Hippocampal formation (tissue), 2 donors: ENCODE results near the gene GPR157.

Experiments used
- DNase-seq, 2 donors: peaks; one replicate each; lab custom pipeline; 2025; lab: John Stamatoyannopoulos, UW

The GPR157 gene

GRCh38 chr1:9087411-9088125 lies 41.3 kb downstream of the GPR157 start:
- no peak for DNase-seq

DNA sequence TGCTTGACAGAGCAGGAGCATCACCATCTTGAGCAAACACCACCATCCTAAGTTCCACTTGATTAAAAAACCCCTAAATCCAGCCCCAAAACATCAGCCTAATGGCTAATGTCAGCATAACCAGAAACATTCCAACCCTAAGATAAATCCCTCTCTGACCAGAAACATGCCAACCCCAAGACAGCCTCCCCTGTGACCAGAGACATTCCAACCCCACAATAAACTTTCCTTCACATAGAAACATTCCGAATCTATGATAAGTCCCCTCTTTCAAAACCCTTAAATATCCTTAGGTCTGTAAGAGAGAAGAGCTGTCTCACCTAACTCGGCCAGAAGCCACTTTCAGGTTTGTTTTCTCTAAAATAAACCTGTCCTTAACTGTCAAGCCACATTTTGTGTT lies 42.1 kb downstream of the GPR157 start:
- DNase-seq, result no peak

DNA sequence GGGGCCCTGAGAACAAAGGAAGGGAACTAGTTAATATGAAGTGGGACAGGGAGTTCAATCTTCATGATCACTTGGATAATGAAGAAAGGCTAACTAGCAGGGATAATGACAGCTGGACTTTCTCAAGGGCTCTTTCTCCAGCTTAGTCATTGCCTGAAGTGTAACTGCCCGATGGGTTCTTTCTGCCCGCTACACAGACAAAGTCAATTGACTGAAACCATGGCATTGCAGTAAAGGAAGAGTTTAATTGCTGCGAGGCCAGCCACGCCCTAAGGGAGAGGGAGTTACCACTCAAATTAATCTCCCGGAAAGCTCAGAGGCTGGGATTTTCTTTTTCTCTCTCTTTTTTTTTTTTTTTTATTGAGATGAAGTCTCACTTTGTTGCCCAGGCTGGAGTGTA lies 42.9 kb downstream of the GPR157 start:
- no peak for DNase-seq

DNA sequence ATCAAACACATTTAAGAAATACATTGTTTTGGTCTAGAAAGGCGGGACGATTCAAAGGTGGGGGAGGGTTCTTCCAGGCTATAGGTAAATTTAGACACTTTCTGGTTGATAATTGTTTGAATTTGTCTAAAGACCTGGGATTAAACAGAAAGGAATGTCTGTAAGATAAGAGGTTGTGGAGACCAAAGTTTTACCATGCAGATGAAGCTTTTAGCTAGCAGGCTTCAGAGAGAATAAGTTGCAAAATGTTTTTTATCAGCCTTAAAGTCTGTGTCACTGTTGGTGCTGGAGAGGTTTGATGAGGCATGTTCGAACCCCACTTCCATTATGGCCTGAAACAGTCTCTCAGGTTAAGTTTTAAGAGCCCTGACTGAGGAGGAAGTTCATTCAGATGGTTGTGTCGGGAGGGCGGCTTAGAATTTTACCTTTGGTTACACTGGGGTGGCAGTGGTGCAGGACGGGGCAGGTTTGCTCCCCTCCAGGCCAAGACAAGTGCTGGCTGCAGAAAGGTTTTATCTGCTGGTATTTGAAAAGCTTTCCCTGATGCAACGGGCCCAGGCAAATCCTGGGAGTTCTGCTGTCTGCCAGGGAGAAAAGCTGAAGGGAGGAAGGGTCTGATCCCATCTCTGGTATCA lies 43.5 kb downstream of the GPR157 start:
- no peak for DNase-seq

DNA sequence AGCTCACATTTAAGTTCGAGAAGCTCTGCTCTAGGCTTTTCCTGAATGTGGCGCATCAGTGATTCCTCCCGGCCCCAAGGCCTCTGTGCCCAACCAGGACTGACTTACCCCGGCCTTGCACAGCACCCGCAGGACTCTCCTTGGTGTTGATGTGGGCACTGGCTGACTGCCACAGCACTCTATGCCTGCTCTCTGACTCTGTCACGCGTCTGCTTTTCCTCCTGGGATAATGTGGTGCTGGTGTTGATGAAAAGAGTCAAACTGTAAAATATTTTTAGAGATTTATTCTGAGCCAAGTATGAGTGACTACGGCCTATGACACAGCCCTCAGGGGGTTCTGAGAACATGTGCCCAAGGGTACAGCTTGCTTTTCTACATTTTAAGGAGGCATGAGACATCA lies 44.0 kb downstream of the GPR157 start:
- DNase-seq, result no peak

DNA sequence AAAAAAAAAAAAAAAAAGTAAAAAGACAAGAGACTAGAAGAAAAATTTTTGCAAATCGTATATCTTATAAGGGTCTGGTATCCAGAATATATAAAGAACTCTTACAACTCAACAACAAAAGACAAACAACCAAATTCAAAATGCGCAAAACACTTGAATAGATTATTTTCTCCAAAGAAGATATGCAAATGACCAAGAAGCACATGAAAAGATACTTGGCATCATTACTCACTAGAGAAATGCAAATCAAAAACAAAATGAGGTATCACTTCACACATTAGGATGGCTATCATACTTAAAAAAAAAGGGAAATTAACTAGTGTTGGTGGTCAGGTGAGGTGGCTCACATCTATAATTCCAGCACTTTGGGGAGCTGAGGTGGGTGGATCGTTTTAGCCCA lies 47.4 kb downstream of the GPR157 start:
- DNase-seq, result no peak

GRCh38 chr1:9080705-9081291 lies 48.1 kb downstream of the GPR157 start:
- no peak for DNase-seq

DNA sequence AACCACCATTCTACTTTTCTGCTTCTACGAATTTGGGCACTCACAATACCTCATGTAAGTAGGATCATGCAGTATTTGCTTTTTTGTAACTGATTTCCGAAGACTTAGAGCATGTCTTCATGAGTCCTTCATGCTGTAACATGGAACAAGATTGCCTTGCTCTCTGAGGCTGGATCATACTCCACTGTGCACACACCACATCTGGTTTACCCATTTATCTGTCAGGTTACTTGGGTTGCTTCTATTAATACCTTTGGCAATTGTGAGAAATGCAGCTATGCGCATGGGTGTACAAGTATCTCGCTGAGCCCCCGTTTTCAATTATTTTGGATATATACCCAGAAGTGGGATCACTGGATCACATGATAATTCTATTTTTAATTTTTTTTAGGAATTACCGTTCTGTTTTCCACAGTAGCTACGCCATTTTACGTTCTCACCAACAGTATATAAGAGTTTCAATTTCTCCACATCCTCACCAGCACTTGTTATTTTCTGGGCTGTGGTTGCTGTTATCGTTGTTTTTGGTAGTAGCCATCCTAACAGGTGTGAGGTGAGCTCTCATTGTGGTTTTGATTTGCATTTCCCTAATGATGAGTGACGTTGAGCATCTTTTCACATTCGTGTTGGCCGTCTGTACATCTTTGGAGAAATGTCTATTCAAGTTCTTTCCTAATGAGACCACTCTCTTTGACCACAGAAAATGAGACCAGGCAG lies 48.8 kb downstream of the GPR157 start:
- DNase-seq, result no peak

GRCh38 chr1:9078752-9079500 lies 50.0 kb downstream of the GPR157 start:
- no peak for DNase-seq

DNA sequence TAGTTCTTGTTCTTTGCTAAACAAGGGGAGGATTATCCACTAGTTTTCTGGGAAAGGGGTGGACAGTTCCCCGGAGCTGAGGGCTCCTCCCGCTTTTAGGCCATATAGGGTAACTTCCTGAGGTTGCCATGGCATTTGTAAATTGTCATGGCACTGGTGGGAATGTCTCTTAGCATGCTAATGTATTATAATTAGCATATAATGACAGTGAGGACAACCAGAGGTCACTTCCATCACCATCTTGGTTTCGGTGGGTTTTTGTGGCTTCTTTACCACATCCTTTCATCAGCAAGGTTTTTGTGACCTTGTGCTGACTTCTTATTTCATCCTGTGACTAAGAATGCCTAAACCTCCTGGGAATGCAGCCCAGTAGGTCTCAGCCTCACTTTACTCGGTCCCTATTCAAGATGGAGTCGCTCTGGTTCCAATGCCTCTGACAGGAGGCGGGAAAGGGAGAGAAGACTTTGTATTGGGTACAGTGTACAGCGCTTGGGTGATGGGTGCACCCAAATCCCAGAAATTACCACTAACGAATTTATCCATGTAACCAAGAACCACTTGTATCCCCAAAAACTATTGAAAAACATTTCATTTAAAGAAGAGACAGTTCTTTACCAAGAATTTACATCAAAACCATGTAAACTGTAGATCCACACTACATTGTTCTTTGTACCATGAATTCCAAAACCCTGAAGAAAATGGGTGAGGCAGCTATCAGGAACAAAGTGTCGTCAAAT lies 50.7 kb downstream of the GPR157 start:
- no peak for DNase-seq

- no peak for DNase-seq
These were observed 53.9 kb downstream of the GPR157 start for GRCh38 chr1:9075022-9075421.

DNA sequence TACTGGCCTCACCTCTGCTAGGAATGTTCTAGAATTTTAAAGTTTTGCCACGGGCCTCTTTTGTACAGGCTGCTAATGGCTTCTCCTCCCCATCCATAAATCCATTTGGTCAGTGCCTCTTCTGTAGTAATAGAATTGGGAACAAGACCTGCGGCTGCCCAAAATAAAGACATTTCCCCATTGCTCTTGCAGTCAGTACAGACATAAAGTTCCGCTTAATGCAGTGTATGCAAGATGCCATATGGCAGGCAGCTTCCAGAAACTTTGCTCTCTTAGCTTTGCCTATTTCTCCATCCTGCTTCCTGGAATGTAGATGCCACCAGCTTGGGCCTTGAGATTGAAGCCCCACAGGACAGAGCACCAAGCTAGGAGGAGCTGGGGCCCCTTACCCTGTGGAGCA lies 55.8 kb downstream of the GPR157 start:
- DNase-seq, result peak in 1 of 2 donors; percentile 16

- DNase-seq, result no peak
These were observed 57.2 kb downstream of the GPR157 start for GRCh38 chr1:9071554-9072235.

GRCh38 chr1:9070486-9070885 lies 58.4 kb downstream of the GPR157 start:
- DNase-seq, result no peak

DNA sequence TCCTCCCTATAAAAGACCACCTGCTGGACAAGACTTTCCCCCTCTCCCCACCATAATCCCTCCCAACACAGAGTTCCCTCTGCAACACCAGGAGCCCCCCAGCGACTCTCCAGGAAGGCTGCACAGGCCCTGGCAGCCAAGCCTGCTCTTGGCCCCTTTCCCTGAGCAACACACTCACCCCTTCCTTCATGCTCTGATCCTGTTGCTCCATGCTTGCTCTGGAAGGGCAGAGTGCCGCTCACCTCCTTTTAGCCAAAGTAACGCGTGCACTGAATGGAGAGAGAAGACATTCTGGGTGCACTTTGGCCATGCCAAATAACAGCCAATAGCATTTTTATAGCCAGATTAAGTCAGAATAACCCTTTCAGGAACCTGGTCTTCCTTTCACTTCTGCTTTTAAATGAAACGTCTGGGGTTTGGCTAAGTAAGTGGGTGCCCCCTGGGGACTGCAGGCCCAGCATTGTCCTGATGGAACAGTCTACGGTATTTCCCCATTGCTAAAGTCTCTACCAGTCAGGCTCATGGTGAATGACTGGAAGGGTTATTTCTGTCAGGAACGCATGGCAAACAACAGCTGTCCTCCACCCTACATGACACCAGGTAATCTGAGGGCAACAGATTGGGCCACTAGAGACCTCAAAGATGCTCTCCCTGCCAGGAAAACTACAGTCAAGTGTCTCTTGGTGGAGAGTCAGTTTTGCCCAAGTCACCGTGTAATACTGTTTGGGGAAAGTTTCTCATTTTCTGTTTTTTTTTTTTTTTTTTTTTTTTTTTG lies 59.4 kb downstream of the GPR157 start, which contains the start of gene SLC2A5:
SLC2A5 (minus strand) TSS at position 310 of the 775 bp plus-strand sequence; CDS start at position 211, 99 bp downstream.
- peak; percentile 40 to 48 for DNase-seq

GRCh38 chr1:9068981-9069325 lies 59.9 kb downstream of the GPR157 start:
- DNase-seq, result no peak

DNA sequence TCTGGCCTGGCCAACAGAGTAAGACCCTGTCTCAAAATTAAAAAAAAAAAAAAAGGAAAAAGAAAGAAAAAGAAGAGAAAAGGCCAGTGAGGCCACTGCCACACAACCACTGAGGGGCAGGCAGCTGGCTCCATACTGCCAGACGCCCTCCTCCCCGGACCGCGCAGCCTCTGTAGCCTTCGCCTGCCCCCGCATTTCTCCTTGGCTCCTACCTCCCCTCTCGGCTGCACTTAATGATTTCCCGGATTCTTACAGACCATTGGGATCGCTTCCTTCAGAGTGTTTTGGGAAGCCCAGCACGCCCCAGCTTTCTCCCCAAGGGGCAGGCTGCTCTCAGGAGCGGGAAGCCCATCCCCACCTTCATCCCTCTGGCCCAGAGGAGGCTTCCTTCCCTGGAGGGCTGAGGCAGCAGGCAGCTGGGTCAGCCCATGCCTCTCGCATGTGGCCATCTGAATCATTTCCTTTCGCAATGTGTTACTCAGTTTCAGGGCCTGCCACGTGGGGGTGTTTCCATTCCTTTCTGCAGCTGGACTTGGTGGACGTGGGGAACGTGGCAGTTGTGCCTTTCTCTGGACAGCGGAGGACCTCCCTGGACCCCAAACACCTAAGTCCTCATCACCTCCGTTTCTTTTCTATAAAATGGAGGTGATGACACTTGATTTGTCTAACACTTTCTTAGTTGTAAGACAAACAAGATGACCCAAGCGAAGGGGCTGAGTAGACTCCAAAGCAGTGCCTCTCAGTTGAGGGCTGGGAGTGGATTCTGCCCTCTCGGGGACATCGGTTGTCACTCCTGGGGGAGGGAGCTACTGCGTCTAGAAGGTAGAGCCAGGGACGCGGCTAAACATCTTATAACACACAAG lies 61.7 kb downstream of the GPR157 start:
- DNase-seq, result peak in 1 of 2 donors; percentile 45

DNA sequence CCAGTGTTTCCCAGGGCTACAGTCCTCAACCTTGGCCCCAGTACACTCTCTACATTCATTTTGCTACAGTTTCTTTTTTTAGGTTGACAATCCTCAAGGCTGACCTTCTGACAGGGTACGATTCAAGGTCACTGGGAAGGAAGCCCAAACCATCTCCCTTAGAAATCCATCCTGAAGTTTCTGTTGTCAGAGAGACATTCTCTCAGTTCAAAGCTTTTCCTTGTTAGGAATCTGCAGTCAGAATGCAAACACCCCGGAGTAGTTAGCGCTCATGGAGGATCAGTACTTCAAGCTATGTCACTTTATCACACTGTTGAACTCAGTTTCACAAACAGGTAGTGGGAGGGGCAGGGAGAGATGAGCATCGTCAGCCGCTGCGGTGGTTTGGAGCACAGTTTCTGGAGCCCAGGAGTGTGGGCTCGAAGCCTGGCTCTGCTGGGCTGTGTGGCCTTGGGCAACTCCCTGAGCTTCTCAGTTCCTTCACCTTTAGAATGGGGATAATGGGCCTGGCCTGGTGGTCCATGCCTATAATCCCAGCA lies 63.6 kb downstream of the GPR157 start:
- no peak for DNase-seq

DNA sequence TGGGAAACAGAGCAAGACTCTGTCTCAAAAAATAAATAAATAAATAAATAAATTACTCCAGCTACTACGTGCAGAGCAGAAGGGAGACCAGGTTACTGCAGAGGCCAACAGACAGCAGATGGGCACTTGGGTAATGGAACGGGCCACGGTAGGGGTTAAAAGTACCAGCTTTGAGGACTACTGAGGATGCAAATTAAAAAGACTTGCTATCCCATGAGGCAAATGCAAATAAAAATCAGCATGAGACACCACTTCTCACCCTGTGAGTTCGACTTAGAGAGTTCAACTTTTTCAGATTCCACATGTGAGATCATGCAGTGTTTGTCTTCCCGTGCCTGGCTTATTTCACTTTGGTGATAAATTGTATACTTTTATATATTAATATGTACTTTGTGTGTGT lies 66.1 kb downstream of the GPR157 start:
- DNase-seq, result no peak
